ENCODE measurements around the gene SH3BGRL3. TPM values are rescaled to one million over a fixed set of nuclear protein-coding genes. Genes with fewer than 3 reads are reported as not detected.

The SH3BGRL3 gene
- total RNA-seq, 4 donors from 2014 or later = 76.9 to 163 (median 106) TPM

- intact Hi-C loops (cut with DNase I) = no loop called here
- no peak for DNase-seq
Observed at GRCh38 chr1:26300578-26301275, 20.8 kb downstream of the SH3BGRL3 start.

GRCh38 chr1:26302733-26303405, 23.0 kb downstream of the SH3BGRL3 start:
- no peaks in the 10 kb centered on the region for H3K27me3 ChIP-seq
- intact Hi-C loops (cut with DNase I) = no loop called here
- 67 to 70% methylated on average over 6 of the region's 8 CpGs for WGBS, 2 donors
- no peak for TF ChIP-seq POLR2A (IDR thresholded peaks at IDR 0.05)
- TF ChIP-seq CTCF (IDR thresholded peaks at IDR 0.05) = no peak
- H3K27ac ChIP-seq = no peak overlapping the region
- H3K9me3 ChIP-seq = no peaks in the 10 kb centered on the region
- H3K4me3 ChIP-seq = no peak overlapping the region
- H3K36me3 ChIP-seq = no peaks in the 10 kb centered on the region
- DNase-seq = no peak
- H3K4me1 ChIP-seq = peaks cover 6 to 35% (median 8%) of the 10 kb centered on the region in 3 donors

More at GRCh38 chr1:26300578-26301275, 20.8 kb downstream of the SH3BGRL3 start:
- WGBS, 2 donors = 83 to 88% methylated on average over 1 to 4 of the region's 11 CpGs
- Histone ChIP-seq H3K36me3 (peaks cover 0 to 16% (median 0%) of the 10 kb centered on the region in 3 donors), H3K4me3 (no peak overlapping the region), H3K27ac (no peak overlapping the region), H3K4me1 (peaks cover 2 to 21% (median 3%) of the 10 kb centered on the region in 3 donors), H3K27me3 (no peaks in the 10 kb centered on the region), H3K9me3 (no peaks in the 10 kb centered on the region)
- no peak for TF ChIP-seq CTCF (IDR thresholded peaks at IDR 0.05)
- no peak for TF ChIP-seq POLR2A (IDR thresholded peaks at IDR 0.05)

- H3K27ac ChIP-seq = peak overlapping the region; percentile 16 to 86 (median 61)
- peaks cover 6 to 23% (median 8%) of the 10 kb centered on the region in 3 donors for H3K4me1 ChIP-seq
- no peak for DNase-seq
- no peaks in the 10 kb centered on the region for H3K27me3 ChIP-seq
- no peak for TF ChIP-seq CTCF (IDR thresholded peaks at IDR 0.05)
- no peak for TF ChIP-seq POLR2A (IDR thresholded peaks at IDR 0.05)
- H3K4me3 ChIP-seq = peak overlapping the region; percentile 57 to 95 (median 80)
- no peaks in the 10 kb centered on the region for H3K36me3 ChIP-seq
- H3K9me3 ChIP-seq = no peaks in the 10 kb centered on the region
- 17 to 25% methylated on average over 6 to 8 of the region's 8 CpGs for WGBS, 2 donors
- intact Hi-C loops (cut with DNase I) = no loop called here
Observed at GRCh38 chr1:26305667-26306289, 25.9 kb downstream of the SH3BGRL3 start.

- Histone ChIP-seq H3K4me3 (peak within 1 kb of the TSS; percentile 57 to 95 (median 80)), H3K9me3 (no peaks in the 10 kb centered on the region), H3K27me3 (no peaks in the 10 kb centered on the region), H3K4me1 (peaks cover 6 to 23% (median 8%) of the 10 kb centered on the region in 3 donors), H3K36me3 (no peaks in the 10 kb centered on the region), H3K27ac (peak within 1 kb of the TSS; percentile 24 to 86 (median 61))
- TF ChIP-seq POLR2A (IDR thresholded peaks at IDR 0.05) (no peak), CTCF (IDR thresholded peaks at IDR 0.05) (no peak)
- WGBS, 2 donors = 3 to 7% methylated on average over 10 to 17 of the region's 51 CpGs
- intact Hi-C loops (cut with DNase I) = no loop called here
- DNase-seq = peak; percentile 73
Observed at GRCh38 chr1:26306290-26307229, 26.7 kb downstream of the SH3BGRL3 start, which contains the start of gene UBXN11. UBXN11 (minus strand) TSS chr1:26306636; CDS start chr1:26302883, 3,753 bp downstream.

All from esophagus squamous epithelium (tissue), 5 donors.